HCT116 (cell line): ENCODE data around the gene RPS6KC1.

ENCODE experiments used
- CBX3 ChIP-seq: IDR thresholded peaks from 2 replicates; pipeline ENCODE4 v1.6.1; 2012; ENCODE audit warnings: low read depth
- CTCF ChIP-seq, 3 experiments: fragments of 200-600 bp in 1 of 3; sonication (generic) in 1 of 3; IDR thresholded peaks in 2 of 3; conservative IDR thresholded peaks in 1 of 3; 2 replicates each; pipeline ENCODE4 v1.5.1; 2012 to 2017; ENCODE audit warnings: low read depth in 2 of 3, low read length in 2 of 3, antibody characterized with exemption in 1 of 3, borderline replicate concordance in 1 of 3, control low read depth in 1 of 3, mild to moderate bottlenecking in 1 of 3, mixed read lengths in 1 of 3, mixed run types in 1 of 3, moderate library complexity in 1 of 3; ENCODE audit not compliant: insufficient read depth in 1 of 3
- EZH2 ChIP-seq: fragments of 200-600 bp; sonication (generic); IDR thresholded peaks from 2 replicates; pipeline ENCODE4 v1.6.1; 2017; ENCODE audit warnings: antibody characterized with exemption, mixed run types
- EZH2phosphoT487 ChIP-seq: fragments of 200-600 bp; IDR thresholded peaks from 2 replicates; pipeline ENCODE4 v1.6.1; 2018; ENCODE audit warnings: antibody characterized with exemption, borderline replicate concordance
- FOSL1 ChIP-seq: IDR thresholded peaks from 2 replicates; pipeline ENCODE4 v1.6.1; 2012; ENCODE audit warnings: low read depth
- MAX ChIP-seq: IDR thresholded peaks from 2 replicates; pipeline ENCODE4 v1.6.1; 2012
- POLR2A ChIP-seq: IDR thresholded peaks from 2 replicates; pipeline ENCODE4 v1.7.0; 2011; ENCODE audit warnings: borderline replicate concordance; ENCODE audit not compliant: insufficient read depth, insufficient read length; ENCODE audit errors: extremely low read depth
- POLR2AphosphoS5 ChIP-seq: IDR thresholded peaks from 2 replicates; pipeline ENCODE4 v1.6.1; 2011; ENCODE audit warnings: mild to moderate bottlenecking, low read depth, low read length, moderate library complexity
- REST ChIP-seq: IDR thresholded peaks from 2 replicates; pipeline ENCODE4 v1.6.1; 2012; ENCODE audit warnings: low read depth
- SIN3A ChIP-seq: IDR thresholded peaks from 2 replicates; pipeline ENCODE4 v1.6.1; 2012; ENCODE audit warnings: low read depth
- ZNF274 ChIP-seq: fragments of 200-500 bp; sonication (Bioruptor generic); IDR thresholded peaks from 2 replicates; pipeline ENCODE4 v1.6.1; 2014; ENCODE audit warnings: mild to moderate bottlenecking, low read depth, low read length, inconsistent platforms

GRCh38 chr1:213082420-213083111 lies 31.5 kb downstream of the RPS6KC1 start:
- TF ChIP-seq ZNF274 (no peak), FOSL1 (no peak), CTCF (IDR thresholded peaks at IDR 0.05 in 2 of 3, conservative IDR thresholded peaks at IDR 0.05 in 1 of 3; ENCODE audit: borderline replicate concordance in 1 of 3, insufficient read depth in 1 of 3, low read depth in 2 of 3, low read length in 2 of 3) (no peak), CBX3 (no peak), EZH2phosphoT487 (no peak), SIN3A (no peak), MAX (no peak), POLR2A (no peak), EZH2 (no peak), POLR2AphosphoS5 (no peak), REST (no peak)
